Testis (tissue), 3 donors: ENCODE results near the gene PHLPP1. TPM values are rescaled to one million over a fixed set of nuclear protein-coding genes. Genes with fewer than 3 reads are reported as not detected.

Experiments
- DNase-seq: peaks from one replicate; pipeline ENCODE4 v3.0.0-alpha.2; 2019
- H3K27ac ChIP-seq, 2 donors: fragments of 200-600 bp; sonication (generic); one replicate each; pipeline ENCODE4 v1.5.1; 2019
- H3K27me3 ChIP-seq: fragments of 200-600 bp; sonication (generic); one replicate; pipeline ENCODE4 v1.5.1; 2019
- H3K36me3 ChIP-seq: fragments of 200-600 bp; sonication (generic); one replicate; pipeline ENCODE4 v1.5.1; 2017; ENCODE audit warnings: low read depth; ENCODE audit errors: missing control alignments
- H3K4me1 ChIP-seq: fragments of 200-600 bp; sonication (generic); one replicate; pipeline ENCODE4 v1.5.1; 2019
- H3K4me3 ChIP-seq, 2 donors: fragments of 200-600 bp; sonication (generic); one replicate each; pipeline ENCODE4 v1.5.1; 2017 to 2019
- H3K9me3 ChIP-seq: fragments of 200-600 bp; sonication (generic); one replicate; pipeline ENCODE4 v1.5.1; 2017
- CTCF ChIP-seq, 3 experiments: fragments of 450-650 bp in 2 of 3; fragments of 200-600 bp in 1 of 3; sonication (generic) in 1 of 3; IDR thresholded peaks; one replicate each; pipeline ENCODE4 v1.5.1; 2016 to 2019; ENCODE audit warnings: antibody characterized with exemption in 3 of 3, mild to moderate bottlenecking in 2 of 3, moderate library complexity in 1 of 3
- POLR2A ChIP-seq: fragments of 450-650 bp; IDR thresholded peaks from one replicate; pipeline ENCODE4 v1.6.1; 2017; ENCODE audit warnings: antibody characterized with exemption, mild to moderate bottlenecking, moderate library complexity
- WGBS, 2 donors: methylation state at CpG; one replicate each; pipeline ENCODE4 v1.1.5; 2018; 5-methylcytosine and 5-hydroxymethylcytosine counted together
- intact Hi-C: fragments of 100-400 bp; cut with DNase I; formaldehyde crosslinking; loops from one replicate; pipeline ENCODE4 v1.15.1; 2023; ENCODE audit warnings: low total_unique reads
- polyA plus RNA-seq: library from polyadenylated mRNA; stranded (reverse); fragments of 350-450 nt; fragmentation: Illumina TruSeq; extraction: RNeasy Lipid Tissue Mini Kit (QIAGEN cat#74804); gene quantifications from one replicate; pipeline ENCODE4 v1.2.3, GENCODE V29; 2014; ENCODE audit warnings: low read depth, low replicate concordance; ENCODE audit not compliant: insufficient read depth
- total RNA-seq, 2 donors: library from RNA; depleted of rRNA; stranded (reverse); fragments of >200 nt; gene quantifications; one replicate each; pipeline ENCODE4 v1.2.3, GENCODE V29; 2016

PHLPP1 gene
- total and polyA plus RNA-seq, 3 donors from 2014 or later, result 31.5 to 60.1 (median 50.5) TPM

- H3K27me3 ChIP-seq, result no peaks in the 10 kb centered on the region
- TF ChIP-seq POLR2A (no peak), CTCF (IDR thresholded peaks at IDR 0.05) (no peak)
- H3K4me1 ChIP-seq, result peaks cover under 1% of the 10 kb centered on the region
- intact Hi-C loops, result no loop called here
- no peak for DNase-seq
- no peak overlapping the region for H3K4me3 ChIP-seq
- H3K36me3 ChIP-seq, result no peaks in the 10 kb centered on the region
- 71 to 83% methylated on average over 1 of the region's 1 CpG for WGBS, 2 donors
- H3K27ac ChIP-seq, result no peak overlapping the region
- H3K9me3 ChIP-seq, result no peaks in the 10 kb centered on the region
Measured at GRCh38 chr18:62735387-62735786, 20.0 kb downstream of the PHLPP1 start.

- no peak for DNase-seq
- intact Hi-C loops, result no loop called here
- H3K27ac ChIP-seq, result no peak overlapping the region
- H3K4me3 ChIP-seq, result no peak overlapping the region
- H3K9me3 ChIP-seq, result no peaks in the 10 kb centered on the region
- no peaks in the 10 kb centered on the region for H3K36me3 ChIP-seq
- no peak for TF ChIP-seq POLR2A
- TF ChIP-seq CTCF (IDR thresholded peaks at IDR 0.05), result no peak
- no peaks in the 10 kb centered on the region for H3K27me3 ChIP-seq
- peaks cover 5% of the 10 kb centered on the region for H3K4me1 ChIP-seq
- 94 to 98% methylated on average over 4 of the region's 4 CpGs for WGBS, 2 donors
Measured at GRCh38 chr18:62736077-62736855, 20.9 kb downstream of the PHLPP1 start.

- H3K4me3 ChIP-seq, result no peak overlapping the region
Measured at GRCh38 chr18:62737241-62737873, 22.0 kb downstream of the PHLPP1 start.

GRCh38 chr18:62738639-62739038 is 23.3 kb downstream of the PHLPP1 start:
- no peaks in the 10 kb centered on the region for H3K27me3 ChIP-seq
- H3K27ac ChIP-seq, result no peak overlapping the region
- H3K36me3 ChIP-seq, result no peaks in the 10 kb centered on the region
- 94 to 96% methylated on average over 1 of the region's 1 CpG for WGBS, 2 donors
- no peak for DNase-seq
- H3K4me3 ChIP-seq, result no peak overlapping the region
- no peak for TF ChIP-seq POLR2A
- no peak for TF ChIP-seq CTCF (IDR thresholded peaks at IDR 0.05)
- intact Hi-C loops, result no loop called here
- no peaks in the 10 kb centered on the region for H3K9me3 ChIP-seq
- H3K4me1 ChIP-seq, result peaks cover 12% of the 10 kb centered on the region

More at GRCh38 chr18:62737241-62737873, 22.0 kb downstream of the PHLPP1 start:
- intact Hi-C loops, result no loop called here
- Histone ChIP-seq H3K36me3 (no peaks in the 10 kb centered on the region), H3K9me3 (no peaks in the 10 kb centered on the region), H3K27ac (no peak overlapping the region), H3K4me1 (peaks cover 12% of the 10 kb centered on the region), H3K27me3 (no peaks in the 10 kb centered on the region)
- TF ChIP-seq POLR2A (no peak), CTCF (IDR thresholded peaks at IDR 0.05) (no peak)
- WGBS, 2 donors, result 90 to 91% methylated on average over 6 of the region's 6 CpGs
- no peak for DNase-seq
